OCI-M1 (cell line): ENCODE measurements around the gene ARHGDIB.
A peak's percentile ranks its signal among the peaks of the same experiment; 100 is the strongest.

Experiments
- DNase-seq: peaks from one replicate; lab custom pipeline; 2025; lab: John Stamatoyannopoulos, UW

ARHGDIB gene

DNA sequence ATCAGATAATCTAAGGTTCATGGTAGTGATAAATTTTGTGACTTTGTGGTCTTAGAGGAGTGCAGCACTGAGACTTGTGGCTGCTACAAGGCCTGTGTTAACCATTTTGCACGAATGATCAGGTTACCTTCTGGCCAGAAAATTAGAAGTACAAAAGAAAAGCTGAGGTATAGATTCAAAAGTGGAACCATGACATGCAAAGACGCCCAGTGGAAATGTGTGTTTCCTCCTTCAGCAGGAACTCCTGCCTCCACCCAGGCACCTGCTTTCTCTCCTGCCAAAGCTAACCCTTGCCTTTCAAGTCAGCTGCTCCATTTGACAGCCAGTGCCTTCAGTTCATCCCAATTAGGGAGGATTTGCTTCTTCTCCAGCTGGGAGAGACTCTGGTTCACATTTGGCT lies 21.6 kb upstream of the ARHGDIB start:
- DNase-seq: no peak

DNA sequence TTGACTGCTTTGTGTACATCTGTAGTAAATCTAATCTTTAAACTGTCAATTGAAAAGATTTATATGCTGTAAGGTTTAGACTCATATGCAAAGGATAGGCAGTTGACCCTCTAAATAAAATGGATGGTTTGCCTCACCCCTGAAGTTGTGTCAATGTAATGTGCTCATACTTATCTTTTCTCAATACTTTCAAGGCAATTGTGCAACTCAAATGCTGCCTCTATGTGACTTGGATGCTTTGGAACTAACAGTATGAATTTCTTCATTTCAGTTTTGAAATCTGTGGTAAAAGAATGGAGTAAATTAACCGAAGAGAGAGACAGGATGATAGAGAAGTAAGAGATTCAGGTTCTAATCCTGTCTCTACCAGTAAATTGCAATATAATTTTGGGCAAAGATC lies 21.2 kb upstream of the ARHGDIB start:
- DNase-seq: no peak

DNA sequence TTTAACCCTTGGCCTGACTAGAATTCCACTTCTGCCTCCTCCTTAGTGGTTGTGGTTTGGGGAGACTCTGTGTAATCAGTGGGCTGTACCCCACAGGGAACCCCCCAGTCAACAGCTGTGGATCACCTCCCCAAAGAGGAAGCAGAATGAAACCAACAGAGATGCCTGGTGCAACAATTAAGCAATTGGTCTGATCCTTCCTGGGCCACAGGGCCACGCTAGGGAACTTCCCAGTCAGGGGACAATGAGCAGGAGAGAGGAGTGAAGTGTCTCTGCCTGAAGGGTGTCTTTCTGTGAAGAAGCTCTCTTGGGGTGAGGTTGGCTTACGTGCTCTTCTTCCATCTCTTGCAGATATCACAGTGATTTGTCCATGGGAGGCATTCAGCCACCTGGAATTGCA lies 19.6 kb upstream of the ARHGDIB start:
- peak; percentile 15 for DNase-seq

DNA sequence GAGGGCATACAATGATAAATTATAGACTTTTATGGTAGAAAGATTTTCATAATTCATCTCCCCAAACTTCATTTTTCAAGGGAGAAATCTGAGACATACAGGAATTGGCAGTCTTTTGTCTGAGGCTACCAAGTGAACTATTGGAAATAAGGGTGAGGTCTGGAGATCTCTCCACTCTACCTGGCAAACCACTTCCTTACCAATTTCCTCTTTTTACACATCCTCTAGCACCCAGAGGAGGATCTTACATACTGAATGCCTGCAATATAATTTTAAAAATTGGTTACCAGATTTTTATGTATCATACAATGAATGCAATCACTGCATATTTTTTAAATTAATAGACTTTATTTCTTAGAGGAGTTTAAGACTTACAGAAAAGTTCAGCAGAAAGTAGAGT lies 18.1 kb upstream of the ARHGDIB start:
- DNase-seq: peak; percentile 8

DNA sequence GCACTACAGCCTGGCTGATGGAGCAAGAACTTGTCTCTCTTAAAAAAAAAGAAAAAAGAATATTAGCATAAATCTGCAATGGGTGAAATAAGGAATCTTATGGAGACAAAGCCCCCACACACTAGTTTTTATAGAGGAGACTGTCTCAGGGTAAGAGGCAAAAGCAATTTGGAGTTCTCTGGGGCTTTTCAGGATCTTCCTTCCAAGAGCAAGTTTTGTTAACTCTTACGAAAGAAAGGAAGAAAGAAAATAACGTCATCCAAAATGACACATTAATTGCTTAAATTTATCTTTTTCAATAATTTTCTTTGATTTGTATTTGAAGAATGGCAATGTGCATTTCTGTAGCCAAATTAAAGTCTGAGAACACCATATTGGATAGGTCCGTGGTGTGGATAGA lies 15.3 kb upstream of the ARHGDIB start:
- no peak for DNase-seq

DNA sequence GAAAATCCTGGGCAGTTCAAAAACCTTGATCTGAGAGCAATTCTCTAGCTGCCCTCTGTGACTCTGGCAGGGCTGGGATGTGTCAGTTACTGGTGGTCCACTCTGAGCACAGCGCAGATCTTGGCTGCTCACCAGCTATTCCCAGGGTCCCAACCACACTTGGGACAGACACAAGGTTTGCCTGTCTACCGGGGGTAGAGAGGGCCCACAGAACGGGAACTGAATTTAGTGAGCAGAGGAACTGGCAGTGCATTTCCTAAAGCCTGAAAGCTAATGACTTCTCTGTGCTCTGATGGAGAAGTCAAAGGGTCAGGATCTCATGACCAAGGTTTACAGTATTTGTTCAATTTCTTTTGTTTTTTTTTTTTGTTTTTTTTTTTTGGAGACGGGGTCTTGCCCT lies 14.1 kb upstream of the ARHGDIB start:
- DNase-seq: no peak

DNA sequence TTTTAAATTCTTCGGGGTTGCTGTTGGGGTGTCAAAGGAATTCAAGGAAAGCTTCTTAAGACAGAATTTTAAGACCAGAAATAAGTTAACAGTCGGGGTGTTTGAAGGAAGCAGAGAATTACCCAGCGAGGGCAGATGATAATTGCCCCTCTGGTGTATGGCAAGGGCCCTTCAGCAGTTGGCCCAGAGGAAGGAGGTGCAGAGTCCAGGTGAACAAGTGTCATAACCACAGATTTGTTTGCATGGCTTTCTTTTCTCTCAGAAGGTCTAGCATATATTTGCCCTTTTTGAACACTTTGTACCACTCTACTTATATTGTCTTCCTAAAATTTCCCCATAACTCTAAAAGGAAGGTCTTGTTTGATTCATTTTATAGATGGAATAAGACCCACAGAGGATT lies 13.2 kb upstream of the ARHGDIB start:
- DNase-seq: no peak

DNA sequence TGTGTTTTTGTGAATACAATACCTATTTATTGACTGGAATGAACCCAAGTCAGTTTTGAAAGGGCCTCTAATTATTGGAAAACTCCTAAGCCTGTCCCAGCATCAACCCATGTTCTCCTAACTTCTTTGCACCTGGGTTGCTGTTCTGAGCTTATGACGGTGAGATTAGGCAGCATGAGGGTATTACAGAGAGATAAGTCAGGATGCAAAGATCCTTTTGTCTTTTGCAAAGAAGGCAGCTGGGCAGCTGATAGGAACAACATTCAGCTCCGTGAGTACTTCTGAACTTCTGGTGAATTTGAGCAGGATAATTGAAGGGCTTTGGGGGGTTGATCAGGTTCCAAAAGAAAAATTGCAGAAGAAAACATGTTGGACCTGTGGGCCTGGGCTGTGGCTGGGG lies 11.4 kb upstream of the ARHGDIB start, which contains the start of gene PDE6H:
TSS of gene PDE6H (plus strand) at position 227 of the 400 bp plus-strand sequence. CDS start 4,971 bp downstream, outside the sequence.
- no peak for DNase-seq

DNA sequence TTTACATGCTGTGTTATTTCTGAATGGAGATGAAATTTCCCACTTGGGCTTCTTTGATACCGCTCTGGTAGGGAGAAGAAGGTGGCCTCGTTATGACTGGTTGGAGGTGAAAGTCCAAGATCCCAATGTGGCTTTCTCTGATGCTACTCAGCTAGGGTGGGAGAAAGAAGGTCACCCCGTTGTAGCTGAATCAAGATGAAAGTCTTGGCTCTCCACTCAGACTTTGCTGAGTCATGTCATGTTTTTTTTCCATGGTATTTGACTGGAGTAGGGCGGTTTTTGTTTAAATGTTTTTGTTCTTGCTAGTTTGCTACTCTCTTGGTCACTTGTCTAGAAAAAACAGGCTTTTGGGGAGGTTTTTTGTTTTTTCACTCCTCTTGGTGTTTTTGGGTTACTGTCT lies 9.1 kb upstream of the ARHGDIB start:
- DNase-seq: peak; percentile 65

DNA sequence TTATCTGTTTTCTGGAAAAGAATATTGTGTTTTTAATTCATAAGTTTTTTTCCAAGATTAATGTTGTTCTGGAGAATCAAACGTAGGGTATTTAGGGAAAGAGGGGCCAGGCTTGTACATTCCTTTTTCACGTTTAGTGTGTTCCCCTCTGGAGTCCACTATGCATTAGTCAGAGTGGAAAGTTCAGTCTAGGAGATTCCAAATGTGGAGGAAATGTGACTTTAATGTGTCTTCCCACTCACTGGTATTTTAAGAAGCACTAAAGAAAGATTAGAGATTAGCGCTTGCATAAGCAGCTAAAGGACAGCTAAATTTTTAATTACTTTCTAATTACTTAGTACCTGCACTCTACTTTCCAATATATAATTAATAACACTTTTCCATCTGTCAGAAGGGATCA lies 7.1 kb upstream of the ARHGDIB start:
- no peak for DNase-seq

DNA sequence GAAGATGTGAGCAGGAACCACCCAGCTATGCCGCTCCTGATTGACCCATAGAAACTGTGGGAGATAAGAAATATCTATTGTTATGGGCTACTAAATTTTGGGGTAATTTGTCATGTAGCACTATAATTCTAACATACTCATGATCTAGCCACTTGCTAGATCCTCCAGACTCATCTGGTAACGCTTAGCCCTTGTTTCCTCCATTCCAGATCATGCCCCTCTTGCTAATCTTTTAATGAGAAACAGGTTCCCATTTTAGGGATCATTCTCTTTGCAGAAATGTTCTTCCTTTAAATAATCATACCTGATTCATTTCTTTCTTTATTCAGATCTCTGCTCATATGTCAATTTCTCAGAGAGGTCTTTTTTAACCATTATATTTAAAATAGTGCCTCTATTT lies 3.8 kb upstream of the ARHGDIB start:
- no peak for DNase-seq

DNA sequence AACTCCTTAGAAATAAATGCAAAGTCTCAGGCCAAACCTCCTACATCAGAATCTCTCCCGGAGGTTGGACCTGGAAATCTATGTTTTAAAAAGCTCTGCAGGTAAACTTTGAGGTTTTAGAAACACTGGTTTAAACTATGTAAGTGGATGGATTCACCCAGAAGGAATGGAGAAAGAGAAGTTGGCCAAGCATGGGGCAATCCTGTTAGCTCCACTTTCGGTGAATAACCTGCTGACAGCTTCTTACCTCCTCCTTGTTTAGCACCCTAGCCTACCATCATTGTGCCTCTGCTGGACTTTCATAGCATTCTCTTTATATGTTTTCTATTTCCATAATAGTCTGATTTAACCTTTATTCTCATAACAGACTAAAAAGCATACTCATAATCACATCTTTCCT lies 3.0 kb upstream of the ARHGDIB start:
- DNase-seq: no peak

DNA sequence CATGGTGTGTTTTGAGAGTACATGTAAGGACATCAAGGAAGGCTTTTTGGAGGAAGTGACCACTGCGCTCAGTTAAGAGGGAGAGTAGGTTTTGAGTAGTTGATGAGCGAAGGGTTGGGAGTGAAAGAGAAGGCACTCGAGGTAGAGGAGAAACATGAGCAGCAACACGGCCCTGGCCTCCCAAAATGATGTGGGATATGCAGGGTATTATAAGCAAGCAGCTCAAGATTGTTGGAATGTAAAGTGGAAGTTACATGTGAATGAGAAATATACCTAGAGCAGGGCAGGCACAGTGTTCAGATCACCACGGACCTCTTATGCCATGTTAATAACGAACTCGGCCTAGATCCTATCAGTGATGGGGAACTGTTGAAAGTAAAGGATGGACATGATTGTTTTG lies 2.1 kb upstream of the ARHGDIB start:
- no peak for DNase-seq

DNA sequence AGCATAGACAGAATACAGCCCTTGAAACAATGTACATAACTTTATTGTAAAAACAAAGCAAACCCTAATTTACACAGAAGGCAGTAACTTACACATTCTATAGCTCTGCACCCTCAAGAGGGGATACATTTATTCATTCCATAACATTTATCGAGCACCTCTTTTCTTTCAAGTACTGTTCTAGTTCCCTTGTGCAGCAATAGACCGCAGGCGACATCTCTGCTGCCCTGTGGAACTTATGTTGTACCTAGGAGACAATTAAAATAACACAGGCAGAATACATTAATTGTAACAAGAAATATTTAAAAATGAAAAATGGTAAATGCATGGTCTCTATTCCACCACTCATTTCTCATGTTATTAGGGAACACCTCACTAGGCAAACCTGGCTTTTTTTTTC lies 1.4 kb upstream of the ARHGDIB start:
- DNase-seq: no peak

DNA sequence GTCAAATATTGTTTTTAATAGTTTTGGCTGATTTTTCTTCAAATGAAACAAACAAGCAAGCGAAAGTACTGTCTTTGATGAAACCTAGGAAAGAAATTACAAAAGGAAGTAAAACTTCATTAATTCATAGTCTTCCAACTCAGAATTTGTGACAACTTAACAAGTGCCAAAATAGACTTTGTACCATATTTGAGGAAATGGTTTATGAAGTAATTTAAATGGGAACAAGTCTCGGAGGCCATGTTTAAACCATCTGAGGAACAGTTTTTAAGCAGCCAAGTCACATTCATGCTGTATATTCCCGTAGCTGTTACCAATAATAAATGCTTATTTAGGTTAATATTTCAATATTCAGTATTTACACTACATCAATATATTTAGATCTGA lies 745 bp upstream of the ARHGDIB start:
- peak; percentile 76 for DNase-seq

DNA sequence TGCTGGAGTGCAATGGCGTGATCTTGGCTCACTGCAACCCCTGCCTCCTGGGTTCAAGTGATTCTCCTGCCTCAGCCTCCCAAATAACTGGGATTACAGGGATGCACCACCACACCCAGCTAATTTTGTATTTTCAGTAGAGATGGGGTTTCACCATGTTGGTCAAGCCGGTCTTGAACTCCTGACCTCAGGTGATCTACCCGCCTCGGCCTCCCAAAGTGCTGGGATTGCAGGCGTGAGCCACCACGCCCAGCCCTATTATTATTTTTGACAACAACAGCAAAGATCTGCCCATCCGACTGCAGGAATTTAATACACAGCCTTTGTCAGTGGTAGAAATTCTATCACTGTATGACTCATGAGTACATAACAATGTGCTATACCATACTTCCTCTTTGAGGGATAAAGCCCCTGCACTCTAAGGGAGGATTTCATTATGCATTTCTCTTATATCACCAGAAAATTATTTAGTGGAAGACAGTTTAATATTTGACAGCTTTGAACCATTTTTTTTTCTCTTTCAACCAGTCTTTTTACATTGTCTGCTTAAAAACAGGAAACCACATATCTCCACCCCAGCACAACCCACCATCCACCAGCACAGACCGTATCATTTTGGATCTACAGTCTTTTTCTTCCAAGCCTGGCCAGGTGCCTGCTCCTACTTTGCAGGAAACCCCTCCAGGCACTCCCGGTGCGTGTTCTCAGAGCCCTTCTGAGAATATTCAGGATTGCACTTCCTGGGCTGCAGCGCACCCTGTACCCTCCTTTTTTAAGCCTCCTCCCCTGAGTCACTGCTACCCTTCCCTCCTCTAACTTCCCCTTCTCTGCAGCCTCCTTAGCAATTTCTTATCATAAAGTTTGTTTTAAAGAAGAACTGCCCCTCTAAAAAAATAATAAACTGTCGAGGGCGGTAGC lies 594 bp downstream of the ARHGDIB start:
- peak; percentile 77 for DNase-seq

DNA sequence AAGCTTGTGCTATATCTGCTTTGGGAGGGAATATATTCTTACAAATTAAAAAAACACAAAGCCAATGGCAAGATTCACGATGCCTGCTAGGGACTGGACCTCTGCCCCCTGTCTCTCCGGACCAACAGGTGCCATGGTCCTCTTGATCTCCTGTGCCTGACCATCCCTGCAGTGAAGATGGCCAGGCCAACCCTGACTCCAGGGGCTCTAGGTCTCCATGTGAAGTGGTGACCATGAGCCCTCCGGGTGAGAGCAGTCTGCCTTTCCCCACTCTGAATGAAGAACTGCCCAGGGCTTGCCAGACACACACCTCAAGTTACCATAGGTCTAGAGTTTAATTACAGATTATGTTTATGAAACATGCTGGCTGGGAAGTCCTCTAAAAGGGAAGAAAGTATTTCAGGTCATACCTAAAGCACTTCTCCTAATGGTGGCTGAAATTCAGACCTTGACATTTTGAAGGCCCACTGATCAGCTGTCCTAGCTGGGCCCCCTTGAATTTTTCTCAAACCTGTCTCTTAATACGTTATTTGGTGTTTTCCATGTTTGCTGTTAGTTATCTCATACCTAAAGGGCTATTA lies 1.4 kb downstream of the ARHGDIB start:
- DNase-seq: peak; percentile 37

DNA sequence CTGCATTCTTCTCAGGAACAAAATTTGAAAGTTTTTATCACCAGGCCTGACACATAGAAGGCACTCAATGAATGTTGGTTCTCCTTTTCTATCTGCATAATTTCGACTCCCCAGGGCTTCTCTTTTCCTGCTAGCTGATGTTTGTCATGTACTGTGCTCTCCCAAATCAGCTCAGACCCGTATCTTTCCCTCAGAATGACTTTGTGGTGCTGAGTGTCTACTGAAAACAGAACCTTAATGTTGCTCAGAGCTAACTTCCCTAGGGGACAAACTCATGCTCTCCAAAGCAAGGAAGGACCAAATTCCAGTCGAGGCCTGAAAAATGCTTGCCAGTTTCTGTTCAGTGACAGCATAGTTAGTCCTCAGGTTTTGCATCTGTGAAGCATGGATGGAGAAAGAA lies 1.9 kb downstream of the ARHGDIB start:
- peak; percentile 53 for DNase-seq

DNA sequence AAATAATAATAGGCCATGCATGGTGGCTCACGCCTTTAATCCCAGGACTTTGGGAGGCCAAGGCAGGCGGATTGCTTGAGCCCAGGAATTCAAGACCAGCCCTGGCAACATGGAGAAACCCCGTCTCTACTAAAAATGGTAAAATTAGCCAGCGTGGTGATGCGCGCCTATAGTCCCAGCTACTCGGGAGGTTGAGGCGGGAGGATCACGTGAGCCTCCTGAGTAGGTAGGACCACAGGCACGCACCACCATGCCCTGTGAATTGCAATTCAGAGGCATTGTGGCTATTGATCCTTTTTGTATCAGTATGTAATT lies 2.3 kb downstream of the ARHGDIB start:
- DNase-seq: no peak

DNA sequence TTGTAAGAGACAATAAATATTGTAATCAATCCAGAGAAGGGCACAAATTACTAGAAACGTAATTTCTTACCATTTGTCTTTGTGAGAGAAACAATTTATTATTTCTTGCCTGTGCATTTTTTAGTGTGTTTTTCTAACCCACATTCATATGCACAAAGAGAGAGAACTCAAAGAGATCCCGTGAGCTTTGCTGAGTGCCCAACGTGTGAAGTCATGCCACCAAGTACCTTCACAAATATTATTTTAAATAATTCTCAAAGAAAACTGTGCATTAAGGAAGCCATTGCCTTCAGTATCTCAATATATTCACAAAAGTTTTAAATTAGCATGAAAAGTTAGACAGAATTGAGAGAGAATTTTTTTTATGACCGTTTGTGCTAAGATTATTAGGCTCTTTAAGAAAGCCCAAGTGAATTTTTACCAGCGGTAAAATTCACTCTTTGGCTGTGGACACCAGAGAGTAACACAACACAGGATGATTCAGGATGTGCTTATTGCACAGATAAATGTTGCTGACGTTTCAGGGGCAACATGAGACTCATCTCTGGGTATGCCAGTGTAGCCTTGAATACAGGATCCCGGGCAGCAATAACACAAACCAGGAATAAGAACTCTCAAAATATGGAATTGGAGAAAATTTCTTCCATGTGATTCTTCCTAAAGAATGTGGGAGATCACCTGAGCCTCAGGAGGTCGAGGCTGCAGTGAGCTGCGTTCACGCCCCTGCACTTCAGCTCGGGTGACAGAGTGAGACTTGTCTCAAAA lies 2.9 kb downstream of the ARHGDIB start:
- no peak for DNase-seq

DNA sequence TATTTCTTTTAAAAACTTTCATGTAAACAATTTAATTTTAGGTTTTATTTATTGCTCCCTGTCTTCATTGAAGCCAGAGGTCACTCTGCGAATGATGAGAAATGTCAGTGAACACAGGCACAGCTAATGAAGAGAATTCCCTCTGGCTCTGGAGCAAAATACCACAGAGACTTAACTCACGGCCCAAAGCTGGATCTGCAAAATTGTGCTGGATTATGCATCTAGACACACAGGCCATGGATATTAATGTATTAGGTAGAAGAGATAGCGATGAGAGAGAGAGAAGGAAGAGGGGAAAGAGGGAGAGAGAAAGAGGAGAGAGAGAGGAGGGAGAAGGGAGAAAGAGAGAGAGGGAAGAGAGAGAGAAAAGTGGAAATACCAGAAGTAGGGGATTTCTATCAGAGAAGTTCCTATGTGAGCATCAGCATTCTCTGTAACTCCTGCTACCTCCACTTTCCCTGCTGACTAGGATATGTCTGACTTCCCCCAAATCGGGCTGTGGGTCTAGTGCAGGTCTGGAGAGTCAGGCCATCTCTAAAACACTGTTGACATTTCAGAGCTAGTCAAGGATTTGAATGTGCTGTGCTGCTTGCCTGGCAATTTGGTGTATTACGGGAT lies 3.7 kb downstream of the ARHGDIB start:
- no peak for DNase-seq

DNA sequence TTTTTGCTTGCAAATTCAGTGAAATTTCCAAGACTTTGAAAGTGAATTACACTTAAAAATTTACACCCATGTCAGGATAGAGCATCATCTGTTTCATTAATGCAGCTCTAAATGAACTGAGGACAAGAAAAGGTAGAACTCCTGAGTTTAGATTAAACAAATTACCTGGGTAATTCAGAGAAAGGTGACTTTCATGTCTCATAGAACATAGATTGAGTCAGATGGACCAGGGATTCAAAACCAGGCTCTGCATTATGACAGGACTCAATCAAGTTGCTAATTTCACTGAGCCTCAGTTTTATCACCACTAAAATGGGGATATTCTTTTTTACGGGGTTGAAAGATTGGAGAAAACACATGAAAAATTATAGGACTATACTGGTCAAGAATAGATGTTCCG lies 4.5 kb downstream of the ARHGDIB start:
- DNase-seq: no peak
